ENCODE measurements around the gene YY1AP1. TPM values are rescaled to one million over a fixed set of nuclear protein-coding genes. Genes with fewer than 3 reads are reported as not detected.
"Not testable (repeated sequence)": the region's sequence is repeated elsewhere in the genome, so short reads cannot be mapped to it uniquely, and the experiment has no call there.

Gene YY1AP1
- total and polyA plus RNA-seq, 2 donors from 2014 or later: 33.4 to 67.1 TPM

DNA sequence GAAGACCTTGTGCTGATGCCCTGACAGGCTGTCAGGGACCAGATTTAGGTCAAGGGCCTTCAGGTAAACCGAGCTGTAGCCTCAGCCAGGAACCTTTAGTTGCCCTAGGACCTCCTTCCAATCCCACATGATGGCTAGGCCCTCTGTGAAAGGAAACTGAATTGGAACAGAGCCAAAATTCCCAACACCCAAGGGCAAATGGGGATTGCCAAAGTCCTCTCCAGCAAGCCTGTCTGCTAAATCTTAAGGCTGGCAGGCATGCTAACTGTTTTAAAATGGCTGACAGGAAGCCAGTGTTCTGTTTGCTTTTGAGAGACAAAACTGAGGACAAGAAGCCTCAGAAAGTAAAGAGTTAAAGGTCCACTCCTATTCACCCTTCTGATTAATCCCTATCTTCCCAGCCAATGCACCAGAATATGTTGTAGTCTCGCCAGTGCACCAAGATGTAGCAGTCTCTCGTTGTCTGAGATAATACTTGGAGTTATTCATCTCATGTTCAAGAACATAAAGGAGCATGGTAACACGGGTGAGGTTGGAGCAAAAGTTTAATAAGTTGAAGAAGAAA lies 43.5 kb downstream of the YY1AP1 start:
- no peaks in the 10 kb centered on the region for H3K4me1 ChIP-seq (ENCODE audit: control insufficient read depth in 2 of 3, insufficient read depth in 2 of 3, low read depth in 1 of 3, low read length in 3 of 3)
- no peak overlapping the region for H3K4me3 ChIP-seq (ENCODE audit: low read length in 3 of 3)
- no peaks in the 10 kb centered on the region for H3K36me3 ChIP-seq (ENCODE audit: control insufficient read depth in 2 of 3, insufficient read depth in 3 of 3, low read length in 3 of 3)
- H3K9ac ChIP-seq (ENCODE audit: low read length in 3 of 3): no peak overlapping the region
- TF ChIP-seq, protein P1, sequence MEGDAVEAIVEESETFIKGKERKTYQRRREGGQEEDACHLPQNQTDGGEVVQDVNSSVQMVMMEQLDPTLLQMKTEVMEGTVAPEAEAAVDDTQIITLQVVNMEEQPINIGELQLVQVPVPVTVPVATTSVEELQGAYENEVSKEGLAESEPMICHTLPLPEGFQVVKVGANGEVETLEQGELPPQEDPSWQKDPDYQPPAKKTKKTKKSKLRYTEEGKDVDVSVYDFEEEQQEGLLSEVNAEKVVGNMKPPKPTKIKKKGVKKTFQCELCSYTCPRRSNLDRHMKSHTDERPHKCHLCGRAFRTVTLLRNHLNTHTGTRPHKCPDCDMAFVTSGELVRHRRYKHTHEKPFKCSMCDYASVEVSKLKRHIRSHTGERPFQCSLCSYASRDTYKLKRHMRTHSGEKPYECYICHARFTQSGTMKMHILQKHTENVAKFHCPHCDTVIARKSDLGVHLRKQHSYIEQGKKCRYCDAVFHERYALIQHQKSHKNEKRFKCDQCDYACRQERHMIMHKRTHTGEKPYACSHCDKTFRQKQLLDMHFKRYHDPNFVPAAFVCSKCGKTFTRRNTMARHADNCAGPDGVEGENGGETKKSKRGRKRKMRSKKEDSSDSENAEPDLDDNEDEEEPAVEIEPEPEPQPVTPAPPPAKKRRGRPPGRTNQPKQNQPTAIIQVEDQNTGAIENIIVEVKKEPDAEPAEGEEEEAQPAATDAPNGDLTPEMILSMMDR (IDR thresholded peaks at IDR 0.05; ENCODE audit: borderline replicate concordance, extremely low read depth, insufficient read depth): no peak
- no peaks in the 10 kb centered on the region for H3K27me3 ChIP-seq (ENCODE audit: control insufficient read depth, insufficient read depth, low read length)
- H3K9me3 ChIP-seq (ENCODE audit: control insufficient read depth in 2 of 3, insufficient read depth in 1 of 3, low read length in 3 of 3): peaks cover 0 to 18% (median 2%) of the 10 kb centered on the region in 3 donors
- intact Hi-C loops (cut with DNase I): no loop called here
- DNase-seq: no peak
- no peak overlapping the region for H3K27ac ChIP-seq (ENCODE audit: low read depth in 2 of 2, low read length in 2 of 2)
- no peak for FAIRE-seq

DNA sequence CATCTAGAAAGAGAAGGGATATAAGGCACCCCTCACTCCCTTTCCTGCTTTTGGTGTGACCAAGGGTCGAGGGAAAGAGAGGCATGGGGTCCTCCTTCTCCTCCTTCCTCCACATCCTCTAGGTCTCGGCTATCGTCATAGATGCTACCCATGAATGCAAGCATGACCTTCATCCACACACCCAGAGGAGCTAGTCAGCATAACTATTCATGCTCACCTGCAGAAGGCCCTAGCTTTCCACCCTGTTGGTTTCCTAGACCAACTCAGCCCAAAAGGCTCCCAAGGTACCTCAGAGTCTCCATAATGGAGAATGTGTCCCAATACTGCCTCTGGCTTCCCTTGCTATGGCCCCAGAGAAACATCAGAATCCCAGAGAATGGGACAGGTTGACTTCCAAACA lies 45.3 kb downstream of the YY1AP1 start:
- intact Hi-C loops (cut with DNase I): no loop called here
- H3K9me3 ChIP-seq (ENCODE audit: control insufficient read depth in 2 of 3, insufficient read depth in 1 of 3, low read length in 3 of 3): peaks cover 0 to 18% (median 2%) of the 10 kb centered on the region in 3 donors
- no peak for DNase-seq
- H3K4me3 ChIP-seq (ENCODE audit: low read length in 3 of 3): no peak overlapping the region
- H3K9ac ChIP-seq (ENCODE audit: low read length in 3 of 3): no peak overlapping the region
- H3K27ac ChIP-seq (ENCODE audit: low read depth in 2 of 2, low read length in 2 of 2): no peak overlapping the region
- no peaks in the 10 kb centered on the region for H3K4me1 ChIP-seq (ENCODE audit: control insufficient read depth in 2 of 3, insufficient read depth in 2 of 3, low read depth in 1 of 3, low read length in 3 of 3)
- FAIRE-seq: no peak
- no peaks in the 10 kb centered on the region for H3K27me3 ChIP-seq (ENCODE audit: control insufficient read depth, insufficient read depth, low read length)
- H3K36me3 ChIP-seq (ENCODE audit: control insufficient read depth in 2 of 3, insufficient read depth in 3 of 3, low read length in 3 of 3): no peaks in the 10 kb centered on the region
- TF ChIP-seq, protein P1 (IDR thresholded peaks at IDR 0.05; ENCODE audit: borderline replicate concordance, extremely low read depth, insufficient read depth): no peak

DNA sequence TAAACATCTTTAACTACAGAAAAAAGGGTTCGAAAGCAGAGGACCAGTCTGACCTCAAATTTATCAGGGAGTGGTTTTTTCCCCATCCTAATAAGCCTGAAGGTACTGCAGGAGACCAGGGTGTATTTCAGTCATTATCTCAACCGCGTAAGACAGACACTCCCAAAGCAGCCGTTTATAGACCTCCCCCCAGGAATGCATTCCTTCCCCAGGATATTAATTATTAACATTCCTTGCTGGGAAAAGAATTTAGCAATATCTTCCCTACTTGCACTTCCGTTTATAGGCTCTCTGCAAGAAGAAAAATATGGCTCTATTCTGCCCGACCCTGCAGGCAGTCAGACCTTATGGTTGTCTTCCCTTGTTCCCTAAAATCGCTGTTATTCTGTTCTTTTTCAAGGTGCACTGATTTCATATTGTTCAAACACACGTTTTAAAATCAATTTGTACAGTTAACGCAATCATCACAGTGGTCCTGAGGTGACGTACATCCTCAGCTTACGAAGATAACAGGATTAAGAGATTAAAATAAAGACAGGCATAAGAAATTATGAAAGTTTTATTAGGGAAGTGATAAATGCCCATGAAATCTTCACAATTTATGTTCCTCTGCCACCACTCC lies 45.9 kb downstream of the YY1AP1 start:
- not testable (repeated sequence) for FAIRE-seq

DNA sequence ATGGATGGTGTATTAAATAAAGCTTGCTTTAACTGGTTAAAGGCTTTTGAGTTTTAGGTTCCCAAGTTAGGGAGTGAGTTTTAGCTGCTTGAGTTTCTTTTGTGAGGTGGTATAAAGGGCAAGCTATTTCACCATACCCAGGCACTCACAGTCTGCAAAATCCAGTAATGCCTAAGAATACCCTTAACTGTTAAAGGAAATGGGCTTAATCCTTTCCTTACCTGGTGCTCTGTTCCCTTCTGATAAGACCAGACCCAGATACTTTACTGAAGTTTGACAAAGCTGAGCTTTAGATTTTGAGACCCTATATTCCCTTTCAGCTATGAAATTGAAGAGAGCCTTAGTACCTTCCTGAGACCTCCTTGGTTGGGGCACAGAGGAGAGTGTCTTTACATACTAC lies 48.2 kb downstream of the YY1AP1 start:
- DNase-seq (no peak), FAIRE-seq (no peak)
- Histone ChIP-seq H3K9ac (ENCODE audit: low read length in 3 of 3) (no peak overlapping the region), H3K36me3 (ENCODE audit: control insufficient read depth in 2 of 3, insufficient read depth in 3 of 3, low read length in 3 of 3) (no peaks in the 10 kb centered on the region), H3K4me3 (ENCODE audit: low read length in 3 of 3) (no peak overlapping the region), H3K9me3 (ENCODE audit: control insufficient read depth in 2 of 3, insufficient read depth in 1 of 3, low read length in 3 of 3) (peaks cover 0 to 18% (median 2%) of the 10 kb centered on the region in 3 donors), H3K27me3 (ENCODE audit: control insufficient read depth, insufficient read depth, low read length) (no peaks in the 10 kb centered on the region), H3K27ac (ENCODE audit: low read depth in 2 of 2, low read length in 2 of 2) (no peak overlapping the region), H3K4me1 (ENCODE audit: control insufficient read depth in 2 of 3, insufficient read depth in 2 of 3, low read depth in 1 of 3, low read length in 3 of 3) (peaks cover 0 to 4% (median 0%) of the 10 kb centered on the region in 3 donors)
- intact Hi-C loops (cut with DNase I): no loop called here
- TF ChIP-seq, protein P1 (IDR thresholded peaks at IDR 0.05; ENCODE audit: borderline replicate concordance, extremely low read depth, insufficient read depth): no peak

More for the DNA sequence above, 45.9 kb downstream of the YY1AP1 start:
- H3K27ac ChIP-seq (ENCODE audit: low read depth in 2 of 2, low read length in 2 of 2); H3K27me3 ChIP-seq (ENCODE audit: control insufficient read depth, insufficient read depth, low read length); H3K36me3 ChIP-seq (ENCODE audit: control insufficient read depth in 2 of 3, insufficient read depth in 3 of 3, low read length in 3 of 3); H3K4me3 ChIP-seq (ENCODE audit: low read length in 3 of 3); DNase-seq; H3K4me1 ChIP-seq (ENCODE audit: control insufficient read depth in 2 of 3, insufficient read depth in 2 of 3, low read depth in 1 of 3, low read length in 3 of 3); H3K9ac ChIP-seq (ENCODE audit: low read length in 3 of 3); intact Hi-C loops (cut with DNase I): not testable (repeated sequence)
- peaks cover 0 to 18% (median 2%) of the 10 kb centered on the region in 3 donors for H3K9me3 ChIP-seq (ENCODE audit: control insufficient read depth in 2 of 3, insufficient read depth in 1 of 3, low read length in 3 of 3)

Data from kidney (tissue), 14 donors.